A549 (cell line): ENCODE results near the gene FILIP1L. TPM values are rescaled to one million over a fixed set of nuclear protein-coding genes. Genes with fewer than 3 reads are reported as not detected.

ENCODE experiments used
- ATAC-seq, 2 experiments: fragments of 200-7000 bp in 1 of 2; fragments of >200 bp in 1 of 2; cut with Nextera tagmentation in 1 of 2; cut with Tn5 transposase in 1 of 2; 3 replicates each; pipeline versions ENCODE4 v1.8.0 to v1.9.1; 2018 to 2020; ENCODE audit warnings: mild to moderate bottlenecking in 1 of 2, moderate library complexity in 1 of 2
- CTCF ChIA-PET: fragments of 300-600 bp; sonication (Branson Sonifier 250); formaldehyde crosslinking; extraction: SDS; loops from one replicate; lab custom pipeline; 2021; ENCODE audit warnings: antibody characterized with exemption, inconsistent platforms; lab: Yijun Ruan, JAX
- POLR2A ChIA-PET: fragments of 350-600 bp; formaldehyde crosslinking; extraction: SDS; loops from one replicate; lab custom pipeline; 2021; ENCODE audit warnings: antibody characterized with exemption, inconsistent platforms; lab: Yijun Ruan, JAX
- DNase-seq, 2 experiments: peaks; one replicate each; pipeline versions ENCODE4 v3.0.0 to v3.0.0-alpha.2; 2011 to 2016; ENCODE audit warnings: low read depth in 1 of 2, low spot score in 1 of 2
- FAIRE-seq: peaks from 2 replicates; lab custom pipeline; 2011; peaks lifted over from hg19 to GRCh38; lab: Jason Lieb, UNC
- H3K27ac ChIP-seq, 2 experiments: fragments of >200 bp; sonication (Bioruptor Twin); formaldehyde crosslinking; 3 replicates each; pipeline ENCODE4 v1.5.1; 2016 to 2017
- H3K4me1 ChIP-seq: fragments of >200 bp; sonication (Bioruptor Twin); formaldehyde crosslinking; 3 replicates; pipeline ENCODE4 v1.6.1; 2016
- H3K4me2 ChIP-seq: fragments of >200 bp; sonication (Bioruptor Twin); formaldehyde crosslinking; 3 replicates; pipeline ENCODE4 v1.6.1; 2016
- H3K4me3 ChIP-seq: fragments of >200 bp; sonication (Bioruptor Twin); formaldehyde crosslinking; 3 replicates; pipeline ENCODE4 v1.5.1; 2016
- H3K9me3 ChIP-seq: fragments of >200 bp; sonication (Bioruptor Twin); formaldehyde crosslinking; 3 replicates; pipeline ENCODE4 v1.6.1; 2016
- BHLHE40 ChIP-seq: IDR thresholded peaks from 2 replicates; pipeline ENCODE4 v1.6.1; 2012; ENCODE audit warnings: low read depth, low read length, inconsistent platforms
- CBX8 ChIP-seq: fragments of 200-600 bp; sonication (generic); IDR thresholded peaks from 2 replicates; pipeline ENCODE4 v1.6.1; 2016
- CHD2 ChIP-seq: fragments of 150-350 bp; IDR thresholded peaks from 2 replicates; pipeline ENCODE4 v1.6.1; 2014; ENCODE audit warnings: low read length; ENCODE audit not compliant: partially characterized antibody
- CHD4 ChIP-seq: fragments of 200-600 bp; sonication (generic); IDR thresholded peaks from 2 replicates; pipeline ENCODE4 v1.6.1; 2016; ENCODE audit warnings: antibody characterized with exemption, mild to moderate bottlenecking, borderline replicate concordance
- EHF ChIP-seq: fragments of 250-450 bp; sonication (Bioruptor Pico); IDR thresholded peaks from 2 replicates; pipeline ENCODE4 v1.5.0; 2020; ENCODE audit warnings: mild to moderate bottlenecking
- FOSL2 ChIP-seq, 2 experiments: fragments of 450-650 bp in 1 of 2; fragments of >200 bp in 1 of 2; sonication (Bioruptor Twin) in 1 of 2; formaldehyde crosslinking; IDR thresholded peaks; 2 replicates each; pipeline versions ENCODE4 v1.5.0 to v1.6.1; 2016 to 2020; ENCODE audit warnings: mild to moderate bottlenecking in 1 of 2, moderate library complexity in 1 of 2
- HEYL ChIP-seq: fragments of 250-450 bp; sonication (Bioruptor Pico); IDR thresholded peaks from 2 replicates; pipeline ENCODE4 v1.8.0; 2021; ENCODE audit warnings: mild to moderate bottlenecking, moderate library complexity
- HOXA7 ChIP-seq: fragments of 250-450 bp; sonication (Bioruptor Pico); IDR thresholded peaks from 2 replicates; pipeline ENCODE4 v1.5.0; 2020; ENCODE audit warnings: mild to moderate bottlenecking, moderate library complexity
- HOXB5 ChIP-seq: fragments of 250-450 bp; sonication (Bioruptor Pico); IDR thresholded peaks from 2 replicates; pipeline ENCODE4 v1.5.0; 2020; ENCODE audit warnings: mild to moderate bottlenecking, moderate library complexity
- JUN ChIP-seq, 2 experiments: fragments of >200 bp; sonication (Bioruptor Twin); formaldehyde crosslinking; IDR thresholded peaks; 2 replicates in 1 of 2; 3 replicates in 1 of 2; pipeline ENCODE4 v1.6.1; 2016 to 2017
- KDM5A ChIP-seq: fragments of 200-600 bp; sonication (generic); IDR thresholded peaks from 2 replicates; pipeline ENCODE4 v1.6.1; 2016; ENCODE audit warnings: antibody characterized with exemption, mild to moderate bottlenecking
- MAFK ChIP-seq: fragments of 450-650 bp; IDR thresholded peaks from 2 replicates; pipeline ENCODE4 v1.6.1; 2014; ENCODE audit not compliant: partially characterized antibody
- MYC ChIP-seq: IDR thresholded peaks from 2 replicates; pipeline ENCODE4 v1.6.1; 2012; ENCODE audit warnings: mild to moderate bottlenecking, inconsistent platforms, low read length, improper control_type of control experiment, borderline replicate concordance
- NFE2L2 ChIP-seq: fragments of 150-350 bp; conservative IDR thresholded peaks from 2 replicates; pipeline ENCODE4 v1.6.1; 2014; ENCODE audit warnings: low read length
- NR3C1 ChIP-seq: fragments of >200 bp; sonication (Bioruptor Twin); formaldehyde crosslinking; IDR thresholded peaks from 3 replicates; pipeline ENCODE4 v1.6.1; 2017
- POLR2AphosphoS2 ChIP-seq: conservative IDR thresholded peaks from 2 replicates; pipeline ENCODE4 v1.6.1; 2012; ENCODE audit warnings: low read length, improper control_type of control experiment, inconsistent platforms
- RARB ChIP-seq: fragments of 250-450 bp; sonication (Bioruptor Pico); IDR thresholded peaks from 2 replicates; pipeline ENCODE4 v1.8.0; 2021; ENCODE audit warnings: mild to moderate bottlenecking, moderate library complexity
- RCOR1 ChIP-seq: fragments of 150-350 bp; IDR thresholded peaks from 2 replicates; pipeline ENCODE4 v1.6.1; 2014; ENCODE audit warnings: antibody characterized with exemption, low read length, low read depth
- RFX5 ChIP-seq: fragments of 450-650 bp; IDR thresholded peaks from 2 replicates; pipeline ENCODE4 v1.7.1; 2014; ENCODE audit warnings: antibody characterized with exemption, mild to moderate bottlenecking, moderate library complexity
- RNF2 ChIP-seq: fragments of 200-600 bp; sonication (generic); IDR thresholded peaks from 2 replicates; pipeline ENCODE4 v1.6.1; 2016; ENCODE audit warnings: low read depth, mild to moderate bottlenecking, antibody characterized with exemption, moderate library complexity, borderline replicate concordance
- SMC3 ChIP-seq: fragments of >200 bp; sonication (Bioruptor Twin); formaldehyde crosslinking; IDR thresholded peaks from 3 replicates; pipeline ENCODE4 v1.6.1; 2018; ENCODE audit warnings: inconsistent platforms
- TFCP2L1 ChIP-seq: fragments of 250-450 bp; sonication (Bioruptor Pico); IDR thresholded peaks from 2 replicates; pipeline ENCODE4 v1.5.0; 2021; ENCODE audit warnings: mild to moderate bottlenecking
- ZC3H11A ChIP-seq: fragments of 450-650 bp; IDR thresholded peaks from 2 replicates; pipeline ENCODE4 v1.6.1; 2014; ENCODE audit warnings: antibody characterized with exemption, mild to moderate bottlenecking
- WGBS: methylation state at CpG from one replicate; pipeline ENCODE4 v1.1.6; 2017; ENCODE audit errors: missing lambda C conversion rate; 5-methylcytosine and 5-hydroxymethylcytosine counted together
- polyA plus RNA-seq, 4 experiments: library from polyadenylated mRNA; depleted of rRNA in 3 of 4; stranded (reverse); fragments of >200 nt; fragmentation: RNase III in 1 of 4; extraction: RNeasy Plus Mini Kit Qiagen cat#74134 plus additional on column Dnase treatment in 1 of 4; gene quantifications; 2 replicates in 3 of 4; 3 replicates in 1 of 4; pipeline ENCODE4 v1.2.3, GENCODE V29; 2011 to 2017
- TF ChIP-seq, protein P1 (sequence below): fragments of 250-450 bp; sonication (Bioruptor Pico); IDR thresholded peaks from 2 replicates; pipeline ENCODE4 v1.5.0; 2020; ENCODE audit warnings: low read depth, mild to moderate bottlenecking, moderate library complexity
- TF ChIP-seq, protein P2 (sequence below): IDR thresholded peaks from 2 replicates; pipeline ENCODE4 v1.6.1; 2012
- TF ChIP-seq, protein P3 (sequence below): IDR thresholded peaks from 2 replicates; pipeline ENCODE4 v1.6.1; 2012; ENCODE audit warnings: low read depth, borderline replicate concordance
- TF ChIP-seq, protein P4 (sequence below): fragments of >200 bp; sonication (Bioruptor Twin); formaldehyde crosslinking; IDR thresholded peaks from 3 replicates; pipeline ENCODE4 v1.6.1; 2016

The FILIP1L gene
- polyA plus RNA-seq, 2 of the 4 experiments (the other 2 are of a cell fraction): 0.19 to 0.45 TPM

DNA sequence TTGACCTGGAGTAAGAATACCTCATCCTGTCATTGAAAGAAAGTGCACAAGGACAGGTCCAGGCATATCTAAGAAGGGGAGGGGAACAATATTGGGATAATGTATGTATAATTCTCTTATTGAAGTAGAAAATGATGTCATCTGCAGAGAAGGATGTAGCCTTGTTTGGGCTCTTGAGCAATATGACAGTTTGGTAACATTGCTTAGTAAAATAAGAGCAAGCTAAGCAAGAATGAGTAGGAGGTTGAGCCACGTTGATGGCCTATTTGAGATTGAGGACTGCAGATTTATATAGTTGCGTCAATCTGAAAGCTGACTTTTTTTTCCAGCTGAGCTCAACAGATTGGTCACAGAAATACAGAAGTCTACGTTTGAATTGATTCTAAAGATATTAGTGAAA is 145.2 kb downstream of the FILIP1L start:
- H3K4me3 ChIP-seq: no peak overlapping the region
- FAIRE-seq: no peak
- H3K4me1 ChIP-seq: peaks cover 12% of the 10 kb centered on the region; the same call in 2 of the 3 replicates
- H3K27ac ChIP-seq: no peak overlapping the region
- H3K9me3 ChIP-seq: no peaks in the 10 kb centered on the region
- no peak for ATAC-seq
- CTCF ChIA-PET: interaction anchor here (0.7 kb wide), 1 partner anchor 126 kb away, joined by 3 read pairs; no protein-coding TSS in a partner anchor
- H3K4me2 ChIP-seq: no peak overlapping the region
- 74% methylated on average over 3 of the region's 3 CpGs for WGBS
- TF ChIP-seq MYC (no peak), RCOR1 (no peak)
- DNase-seq: no peak
- POLR2A ChIA-PET: no interaction called here

DNA sequence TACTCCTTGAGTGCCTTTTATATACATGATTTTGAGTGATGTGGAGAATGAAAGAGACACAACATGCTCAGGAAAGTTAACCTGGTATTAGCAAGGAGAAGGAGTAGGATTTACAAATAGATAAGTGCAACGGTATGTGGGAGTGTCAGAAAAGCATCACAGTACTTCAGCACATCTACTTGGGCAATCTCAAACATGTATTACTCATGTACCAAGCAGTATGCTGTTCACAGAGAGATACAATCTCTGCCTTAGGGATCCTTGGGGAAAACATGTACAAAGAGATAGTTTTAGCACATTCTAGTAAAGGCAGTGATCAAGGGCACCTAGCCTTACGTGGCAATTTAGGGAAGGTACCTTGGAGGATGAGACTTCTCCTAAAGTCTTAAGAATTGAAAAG is 146.5 kb downstream of the FILIP1L start:
- no peak for DNase-seq
- no peaks in the 10 kb centered on the region for H3K9me3 ChIP-seq
- FAIRE-seq: no peak
- H3K27ac ChIP-seq: no peak overlapping the region
- no peak overlapping the region for H3K4me3 ChIP-seq
- H3K4me1 ChIP-seq: peaks cover 12% of the 10 kb centered on the region; the same call in 2 of the 3 replicates
- TF ChIP-seq HOXA7 (CRISPR knock-in tag): no peak
- CTCF ChIA-PET: interaction anchor here (1.0 to 1.5 kb wide), 2 partner anchors 14 to 104 kb away, joined by 3 to 4 read pairs; no protein-coding TSS in a partner anchor
- POLR2A ChIA-PET: no interaction called here
- ATAC-seq: no peak
- 82% methylated on average over 2 of the region's 2 CpGs for WGBS
- H3K4me2 ChIP-seq: no peak overlapping the region

DNA sequence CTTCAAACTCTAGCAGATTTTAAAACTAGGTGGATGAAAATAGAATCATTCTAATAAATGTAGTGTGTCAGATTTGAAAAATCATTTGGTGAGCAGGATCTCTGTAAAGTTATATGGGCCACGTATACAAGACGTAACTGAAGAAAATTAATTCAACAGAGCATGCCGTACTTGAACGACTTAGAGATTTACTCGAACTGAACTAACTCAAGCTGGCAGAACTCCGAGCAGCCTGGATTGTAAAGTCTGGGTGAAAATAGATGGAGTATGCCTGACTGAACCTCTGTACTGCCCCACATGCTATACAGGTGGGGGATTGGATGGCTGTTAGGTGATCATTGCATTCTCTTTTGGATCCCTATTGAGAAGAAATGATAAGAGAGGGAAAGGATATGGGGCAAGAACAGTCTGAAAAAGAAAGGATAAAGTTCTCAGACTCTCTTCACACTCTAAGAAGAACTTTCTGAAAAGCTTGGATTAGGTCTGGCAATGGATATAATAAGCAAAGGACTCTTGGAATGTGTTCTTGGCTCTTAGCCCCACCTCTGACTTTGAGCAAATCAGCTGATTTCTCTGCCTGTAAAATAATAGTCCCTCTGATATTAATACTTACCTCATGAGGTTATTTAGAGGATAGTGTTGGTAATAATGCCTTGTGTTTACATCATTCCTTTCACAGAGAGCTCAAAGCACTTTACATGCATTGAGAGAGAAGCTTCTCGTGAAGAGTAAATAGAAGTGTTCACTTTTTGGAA is 147.5 kb downstream of the FILIP1L start:
- Histone ChIP-seq H3K4me2 (no peak overlapping the region), H3K4me3 (no peak overlapping the region), H3K9me3 (no peaks in the 10 kb centered on the region), H3K4me1 (peaks cover 12% of the 10 kb centered on the region; the same call in 2 of the 3 replicates), H3K27ac (no peak overlapping the region)
- DNase-seq: no peak
- ChIA-PET CTCF (interaction anchor here (1.0 to 1.5 kb wide), 2 partner anchors 13 to 103 kb away, joined by 3 to 4 read pairs; no protein-coding TSS in a partner anchor), POLR2A (no interaction called here)
- TF ChIP-seq EHF (CRISPR knock-in tag) (no peak), RCOR1 (no peak), FOSL2 (IDR thresholded peaks at IDR 0.05) (no peak), FOSL2 (CRISPR knock-in tag; IDR thresholded peaks at IDR 0.05) (no peak), RFX5 (no peak), MYC (no peak), TFCP2L1 (CRISPR knock-in tag) (no peak), MAFK (no peak), NFE2L2 (no peak), HEYL (CRISPR knock-in tag) (no peak), NR3C1 (no peak), KDM5A (no peak), RNF2 (no peak)
- TF ChIP-seq, protein P1, sequence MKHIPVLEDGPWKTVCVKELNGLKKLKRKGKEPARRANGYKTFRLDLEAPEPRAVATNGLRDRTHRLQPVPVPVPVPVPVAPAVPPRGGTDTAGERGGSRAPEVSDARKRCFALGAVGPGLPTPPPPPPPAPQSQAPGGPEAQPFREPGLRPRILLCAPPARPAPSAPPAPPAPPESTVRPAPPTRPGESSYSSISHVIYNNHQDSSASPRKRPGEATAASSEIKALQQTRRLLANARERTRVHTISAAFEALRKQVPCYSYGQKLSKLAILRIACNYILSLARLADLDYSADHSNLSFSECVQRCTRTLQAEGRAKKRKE (CRISPR knock-in tag): no peak
- TF ChIP-seq, protein P2, sequence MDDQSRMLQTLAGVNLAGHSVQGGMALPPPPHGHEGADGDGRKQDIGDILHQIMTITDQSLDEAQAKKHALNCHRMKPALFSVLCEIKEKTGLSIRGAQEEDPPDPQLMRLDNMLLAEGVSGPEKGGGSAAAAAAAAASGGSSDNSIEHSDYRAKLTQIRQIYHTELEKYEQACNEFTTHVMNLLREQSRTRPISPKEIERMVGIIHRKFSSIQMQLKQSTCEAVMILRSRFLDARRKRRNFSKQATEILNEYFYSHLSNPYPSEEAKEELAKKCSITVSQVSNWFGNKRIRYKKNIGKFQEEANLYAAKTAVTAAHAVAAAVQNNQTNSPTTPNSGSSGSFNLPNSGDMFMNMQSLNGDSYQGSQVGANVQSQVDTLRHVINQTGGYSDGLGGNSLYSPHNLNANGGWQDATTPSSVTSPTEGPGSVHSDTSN: no peak
- no peak for ATAC-seq
- no peak for FAIRE-seq
- 90% methylated on average over 7 of the region's 7 CpGs for WGBS

DNA sequence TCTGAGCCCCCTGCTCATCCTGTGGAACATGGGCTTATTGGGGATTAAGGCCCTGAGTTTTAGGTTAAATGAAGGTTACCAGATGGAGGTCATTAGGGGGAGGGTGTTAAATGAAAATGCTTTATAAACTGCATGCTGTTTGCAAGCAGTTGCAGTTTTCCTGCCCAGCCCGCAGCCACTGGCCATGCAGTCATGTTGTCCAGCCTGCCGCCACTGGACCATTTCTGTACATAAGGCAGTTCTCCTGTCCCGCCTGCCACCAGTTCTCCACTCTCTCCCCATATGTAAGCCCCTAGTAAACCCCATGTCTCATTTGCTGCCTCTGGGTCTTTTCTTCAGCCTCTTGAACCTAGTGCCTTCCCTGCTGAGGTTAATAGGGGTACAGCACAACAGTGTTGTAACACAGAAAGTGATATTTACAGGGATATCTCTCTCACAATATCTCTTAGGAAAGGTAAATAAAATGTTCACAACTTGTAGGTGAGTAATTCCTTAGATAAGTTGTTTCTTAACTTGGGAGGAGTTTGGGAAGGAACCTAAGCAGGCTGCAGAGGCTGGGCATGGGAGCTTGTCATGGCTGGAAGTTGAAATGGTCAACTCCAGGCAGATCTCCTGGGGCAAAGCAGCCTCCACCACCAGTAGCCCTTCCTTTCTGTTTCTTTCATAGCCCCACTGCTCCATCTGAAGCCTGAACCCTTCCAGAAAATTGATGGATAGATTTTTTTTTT is 148.5 kb downstream of the FILIP1L start:
- TF ChIP-seq HOXB5 (CRISPR knock-in tag): no peak
- TF ChIP-seq CHD4: no peak
- no peak for TF ChIP-seq CHD2
- TF ChIP-seq JUN (IDR thresholded peaks at IDR 0.05): no peak
- no peak for TF ChIP-seq NR3C1
- no peak for TF ChIP-seq ZC3H11A
- no peak for TF ChIP-seq RARB (CRISPR knock-in tag)
- TF ChIP-seq SMC3: no peak
- TF ChIP-seq RFX5: no peak
- TF ChIP-seq POLR2AphosphoS2: no peak
- TF ChIP-seq, protein P3, sequence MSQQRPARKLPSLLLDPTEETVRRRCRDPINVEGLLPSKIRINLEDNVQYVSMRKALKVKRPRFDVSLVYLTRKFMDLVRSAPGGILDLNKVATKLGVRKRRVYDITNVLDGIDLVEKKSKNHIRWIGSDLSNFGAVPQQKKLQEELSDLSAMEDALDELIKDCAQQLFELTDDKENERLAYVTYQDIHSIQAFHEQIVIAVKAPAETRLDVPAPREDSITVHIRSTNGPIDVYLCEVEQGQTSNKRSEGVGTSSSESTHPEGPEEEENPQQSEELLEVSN: no peak
- TF ChIP-seq, protein P4, sequence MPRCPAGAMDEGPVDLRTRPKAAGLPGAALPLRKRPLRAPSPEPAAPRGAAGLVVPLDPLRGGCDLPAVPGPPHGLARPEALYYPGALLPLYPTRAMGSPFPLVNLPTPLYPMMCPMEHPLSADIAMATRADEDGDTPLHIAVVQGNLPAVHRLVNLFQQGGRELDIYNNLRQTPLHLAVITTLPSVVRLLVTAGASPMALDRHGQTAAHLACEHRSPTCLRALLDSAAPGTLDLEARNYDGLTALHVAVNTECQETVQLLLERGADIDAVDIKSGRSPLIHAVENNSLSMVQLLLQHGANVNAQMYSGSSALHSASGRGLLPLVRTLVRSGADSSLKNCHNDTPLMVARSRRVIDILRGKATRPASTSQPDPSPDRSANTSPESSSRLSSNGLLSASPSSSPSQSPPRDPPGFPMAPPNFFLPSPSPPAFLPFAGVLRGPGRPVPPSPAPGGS: no peak
- TF ChIP-seq BHLHE40: no peak
- no peak for TF ChIP-seq CBX8
- TF ChIP-seq, all 56 proteins: peak for 0
- FAIRE-seq (no peak), ATAC-seq (no peak), DNase-seq (no peak)
- CTCF ChIA-PET: no interaction called here
- H3K9me3 ChIP-seq: no peaks in the 10 kb centered on the region
- 90% methylated on average over 3 of the region's 3 CpGs for WGBS
- no peak overlapping the region for H3K4me2 ChIP-seq
- no peak overlapping the region for H3K4me3 ChIP-seq
- POLR2A ChIA-PET: no interaction called here
- peaks cover 12% of the 10 kb centered on the region; the same call in 2 of the 3 replicates for H3K4me1 ChIP-seq
- H3K27ac ChIP-seq: no peak overlapping the region
